Measurements from ENCODE around the gene UCHL3. TPM values are rescaled to one million over a fixed set of nuclear protein-coding genes. Genes with fewer than 3 reads are reported as not detected.

Gene UCHL3
- 53.3 TPM for polyA plus RNA-seq (2013, experiment 1 of 2)
- 52.0 TPM for polyA plus RNA-seq (2013, experiment 2 of 2)

DNA sequence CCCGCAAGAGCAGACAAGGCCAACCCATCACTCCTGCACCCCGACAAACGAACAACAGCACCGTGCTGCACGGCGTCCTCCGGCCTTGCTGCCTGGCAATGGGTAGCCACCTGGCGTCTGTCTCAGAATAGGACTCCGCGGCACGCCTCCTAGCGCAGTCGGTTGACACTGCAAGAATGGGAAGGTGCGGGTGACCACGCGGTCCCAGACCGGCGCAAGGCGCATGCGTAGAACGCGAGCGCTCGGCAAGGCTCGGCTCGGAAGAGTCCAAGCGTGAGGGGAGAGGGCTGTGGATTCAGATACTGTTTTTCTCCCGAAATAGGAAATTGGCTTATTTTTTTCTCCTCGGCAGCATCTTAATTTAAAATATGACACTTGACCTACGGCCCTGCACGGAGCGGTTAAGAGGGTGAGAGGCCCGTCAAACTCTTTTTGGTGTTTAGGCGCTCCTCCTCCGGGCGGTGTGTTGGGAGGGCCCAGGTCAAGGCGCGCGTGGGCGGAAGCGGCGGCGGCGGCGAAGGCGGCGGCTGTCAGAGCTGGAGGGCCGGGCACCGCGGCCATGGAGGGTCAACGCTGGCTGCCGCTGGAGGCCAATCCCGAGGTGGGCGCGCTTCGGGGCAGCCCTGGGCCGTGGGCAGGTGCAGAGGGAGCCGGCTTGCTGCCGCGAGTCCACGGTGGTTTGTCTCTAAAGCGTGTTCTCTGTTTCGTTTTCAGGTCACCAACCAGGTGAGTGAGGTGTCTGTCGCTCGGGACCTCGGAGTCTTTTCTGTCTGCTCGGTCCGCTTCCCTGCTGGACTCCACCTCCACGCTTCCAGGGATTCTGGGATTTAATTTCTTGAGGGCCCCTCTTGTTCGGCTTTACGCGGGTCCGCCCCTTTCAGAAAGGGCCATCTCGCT, at the start of gene UCHL3:
TSS of gene UCHL3 (plus strand) at position 530 of the 897 bp plus-strand sequence. CDS start at position 560, 30 bp downstream.
- Histone ChIP-seq H3K4me3 (ENCODE audit: low read length) (peak within 1 kb of the TSS; percentile 97), H3K9ac (ENCODE audit: low read depth, low read length) (peak within 1 kb of the TSS; percentile 99), H3K36me3 (ENCODE audit: insufficient read depth, low read length) (peaks cover 11% of the 10 kb centered on the region; the same call in 1 of the 2 replicates), H3K27me3 (ENCODE audit: insufficient read depth, low read length) (0 out of 2 replicates have a peak, but pooled peaks cover 3% of the 10 kb centered on the region), H3K27ac (ENCODE audit: low read depth, low read length) (peak within 1 kb of the TSS; percentile 93), H3K9me3 (ENCODE audit: insufficient read depth, low read depth, low read length) (no peaks in the 10 kb centered on the region), H3K4me1 (ENCODE audit: insufficient read depth, low read length) (peaks cover 6% of the 10 kb centered on the region; the same call in 1 of the 2 replicates)
- WGBS = under 1% methylated on average over 74 of the region's 74 CpGs

DNA sequence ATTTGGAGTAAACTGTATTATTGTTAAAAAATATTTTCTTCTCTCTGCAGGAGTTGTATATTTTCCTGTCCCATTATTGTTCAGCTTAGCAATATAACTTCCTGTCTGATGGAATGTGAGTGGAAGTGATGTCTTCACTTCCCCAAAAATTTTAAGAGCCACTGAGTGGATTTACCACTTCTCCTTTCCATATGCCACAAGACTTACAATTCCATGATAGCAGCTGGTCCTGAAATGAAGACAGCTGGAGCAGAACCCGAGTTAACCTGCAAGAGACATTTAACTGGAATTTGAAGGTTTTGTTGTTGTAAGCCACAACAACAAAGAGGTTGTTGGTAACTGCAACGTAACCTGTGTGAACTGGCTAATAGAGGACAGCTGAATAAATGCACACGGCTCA, 44.3 kb upstream of the UCHL3 start:
- Histone ChIP-seq H3K27me3 (ENCODE audit: insufficient read depth, low read length) (no peaks in the 10 kb centered on the region), H3K9me3 (ENCODE audit: insufficient read depth, low read depth, low read length) (no peaks in the 10 kb centered on the region), H3K27ac (ENCODE audit: low read depth, low read length) (no peak overlapping the region), H3K4me1 (ENCODE audit: insufficient read depth, low read length) (no peaks in the 10 kb centered on the region), H3K4me3 (ENCODE audit: low read length) (no peak overlapping the region), H3K9ac (ENCODE audit: low read depth, low read length) (no peak overlapping the region), H3K36me3 (ENCODE audit: insufficient read depth, low read length) (no peaks in the 10 kb centered on the region)
- 92% methylated on average over 3 of the region's 3 CpGs for WGBS

GRCh38 chr13:75506018-75506417, 43.6 kb upstream of the UCHL3 start:
- Histone ChIP-seq H3K27me3 (ENCODE audit: insufficient read depth, low read length) (no peaks in the 10 kb centered on the region), H3K9me3 (ENCODE audit: insufficient read depth, low read depth, low read length) (no peaks in the 10 kb centered on the region), H3K4me3 (ENCODE audit: low read length) (no peak overlapping the region), H3K9ac (ENCODE audit: low read depth, low read length) (no peak overlapping the region), H3K27ac (ENCODE audit: low read depth, low read length) (no peak overlapping the region), H3K4me1 (ENCODE audit: insufficient read depth, low read length) (no peaks in the 10 kb centered on the region), H3K36me3 (ENCODE audit: insufficient read depth, low read length) (no peaks in the 10 kb centered on the region)
- 92% methylated on average over 1 of the region's 1 CpG for WGBS

- H3K27me3 ChIP-seq (ENCODE audit: insufficient read depth, low read length) = no peaks in the 10 kb centered on the region
- no peak overlapping the region for H3K9ac ChIP-seq (ENCODE audit: low read depth, low read length)
- no peaks in the 10 kb centered on the region for H3K36me3 ChIP-seq (ENCODE audit: insufficient read depth, low read length)
- H3K27ac ChIP-seq (ENCODE audit: low read depth, low read length) = no peak overlapping the region
- no peaks in the 10 kb centered on the region for H3K4me1 ChIP-seq (ENCODE audit: insufficient read depth, low read length)
- no peak overlapping the region for H3K4me3 ChIP-seq (ENCODE audit: low read length)
- H3K9me3 ChIP-seq (ENCODE audit: insufficient read depth, low read depth, low read length) = no peaks in the 10 kb centered on the region
- 92% methylated on average over 9 of the region's 10 CpGs for WGBS
Observed at GRCh38 chr13:75507027-75508001, 42.3 kb upstream of the UCHL3 start.

- Histone ChIP-seq H3K27me3 (ENCODE audit: insufficient read depth, low read length) (no peaks in the 10 kb centered on the region), H3K9me3 (ENCODE audit: insufficient read depth, low read depth, low read length) (no peaks in the 10 kb centered on the region), H3K4me1 (ENCODE audit: insufficient read depth, low read length) (no peaks in the 10 kb centered on the region), H3K9ac (ENCODE audit: low read depth, low read length) (no peak overlapping the region), H3K4me3 (ENCODE audit: low read length) (no peak overlapping the region), H3K36me3 (ENCODE audit: insufficient read depth, low read length) (no peaks in the 10 kb centered on the region), H3K27ac (ENCODE audit: low read depth, low read length) (no peak overlapping the region)
- WGBS = 91% methylated on average over 6 of the region's 6 CpGs
Observed at GRCh38 chr13:75508002-75508548, 41.5 kb upstream of the UCHL3 start.

DNA sequence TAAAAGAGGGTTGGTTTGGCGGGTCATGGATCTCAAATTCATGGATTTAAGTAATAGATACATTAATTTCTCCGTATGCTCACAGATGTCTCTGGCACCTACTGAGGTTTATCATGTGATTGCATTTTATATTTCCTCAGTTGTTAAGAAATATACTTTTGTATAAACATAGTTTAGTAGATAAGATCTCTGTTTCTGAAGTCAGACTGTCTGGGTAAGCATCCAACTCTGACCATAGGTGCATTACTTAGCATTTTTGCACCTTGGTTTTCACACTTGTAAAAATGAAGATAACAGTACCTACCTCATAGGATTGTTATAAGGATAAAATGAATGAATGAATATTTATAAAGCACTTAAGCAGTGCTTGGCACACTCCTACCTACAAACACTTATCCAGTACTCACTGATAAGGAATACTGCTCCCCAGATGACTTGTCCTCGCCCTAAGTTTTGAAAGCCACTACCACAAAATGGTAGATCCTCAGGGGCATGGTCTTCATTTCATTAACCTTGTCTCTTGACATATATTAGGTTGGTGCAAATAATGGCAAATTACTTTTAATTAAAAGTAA, 38.5 kb upstream of the UCHL3 start:
- Histone ChIP-seq H3K9ac (ENCODE audit: low read depth, low read length) (no peak overlapping the region), H3K27ac (ENCODE audit: low read depth, low read length) (no peak overlapping the region), H3K4me1 (ENCODE audit: insufficient read depth, low read length) (no peaks in the 10 kb centered on the region), H3K9me3 (ENCODE audit: insufficient read depth, low read depth, low read length) (no peaks in the 10 kb centered on the region), H3K27me3 (ENCODE audit: insufficient read depth, low read length) (no peaks in the 10 kb centered on the region), H3K36me3 (ENCODE audit: insufficient read depth, low read length) (no peaks in the 10 kb centered on the region), H3K4me3 (ENCODE audit: low read length) (no peak overlapping the region)
- WGBS = 84% methylated on average over 2 of the region's 3 CpGs

GRCh38 chr13:75512253-75512652, 37.3 kb upstream of the UCHL3 start:
- Histone ChIP-seq H3K9ac (ENCODE audit: low read depth, low read length) (no peak overlapping the region), H3K9me3 (ENCODE audit: insufficient read depth, low read depth, low read length) (no peaks in the 10 kb centered on the region), H3K4me1 (ENCODE audit: insufficient read depth, low read length) (no peaks in the 10 kb centered on the region), H3K4me3 (ENCODE audit: low read length) (no peak overlapping the region), H3K36me3 (ENCODE audit: insufficient read depth, low read length) (no peaks in the 10 kb centered on the region), H3K27me3 (ENCODE audit: insufficient read depth, low read length) (no peaks in the 10 kb centered on the region), H3K27ac (ENCODE audit: low read depth, low read length) (no peak overlapping the region)
- 95% methylated on average over 2 of the region's 3 CpGs for WGBS

DNA sequence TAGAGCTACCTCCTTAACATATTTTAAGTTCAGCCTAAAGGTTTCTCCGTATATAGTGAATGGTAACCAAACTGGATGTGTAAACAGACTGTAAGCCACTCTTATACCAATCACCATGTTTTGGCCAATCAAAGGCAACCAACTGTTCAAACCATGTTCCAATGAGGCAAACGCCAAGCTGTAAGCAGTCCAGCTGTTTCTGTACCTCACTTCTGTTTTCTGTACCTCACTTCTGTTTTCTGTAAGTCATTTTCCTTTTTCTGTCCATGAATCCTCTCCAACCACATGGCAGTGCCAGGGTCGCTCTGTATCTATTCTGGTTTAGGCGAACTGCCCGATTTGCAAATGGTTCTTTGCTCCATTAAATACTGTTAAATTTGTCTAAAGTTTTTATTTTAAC, 36.3 kb upstream of the UCHL3 start:
- no peak overlapping the region for H3K9ac ChIP-seq (ENCODE audit: low read depth, low read length)
- H3K4me3 ChIP-seq (ENCODE audit: low read length) = no peak overlapping the region
- 83% methylated on average over 3 of the region's 5 CpGs for WGBS
- no peak overlapping the region for H3K27ac ChIP-seq (ENCODE audit: low read depth, low read length)
- H3K9me3 ChIP-seq (ENCODE audit: insufficient read depth, low read depth, low read length) = 0 out of 2 replicates have a peak, but pooled peaks cover 6% of the 10 kb centered on the region
- no peaks in the 10 kb centered on the region for H3K27me3 ChIP-seq (ENCODE audit: insufficient read depth, low read length)
- no peaks in the 10 kb centered on the region for H3K4me1 ChIP-seq (ENCODE audit: insufficient read depth, low read length)
- H3K36me3 ChIP-seq (ENCODE audit: insufficient read depth, low read length) = no peaks in the 10 kb centered on the region

DNA sequence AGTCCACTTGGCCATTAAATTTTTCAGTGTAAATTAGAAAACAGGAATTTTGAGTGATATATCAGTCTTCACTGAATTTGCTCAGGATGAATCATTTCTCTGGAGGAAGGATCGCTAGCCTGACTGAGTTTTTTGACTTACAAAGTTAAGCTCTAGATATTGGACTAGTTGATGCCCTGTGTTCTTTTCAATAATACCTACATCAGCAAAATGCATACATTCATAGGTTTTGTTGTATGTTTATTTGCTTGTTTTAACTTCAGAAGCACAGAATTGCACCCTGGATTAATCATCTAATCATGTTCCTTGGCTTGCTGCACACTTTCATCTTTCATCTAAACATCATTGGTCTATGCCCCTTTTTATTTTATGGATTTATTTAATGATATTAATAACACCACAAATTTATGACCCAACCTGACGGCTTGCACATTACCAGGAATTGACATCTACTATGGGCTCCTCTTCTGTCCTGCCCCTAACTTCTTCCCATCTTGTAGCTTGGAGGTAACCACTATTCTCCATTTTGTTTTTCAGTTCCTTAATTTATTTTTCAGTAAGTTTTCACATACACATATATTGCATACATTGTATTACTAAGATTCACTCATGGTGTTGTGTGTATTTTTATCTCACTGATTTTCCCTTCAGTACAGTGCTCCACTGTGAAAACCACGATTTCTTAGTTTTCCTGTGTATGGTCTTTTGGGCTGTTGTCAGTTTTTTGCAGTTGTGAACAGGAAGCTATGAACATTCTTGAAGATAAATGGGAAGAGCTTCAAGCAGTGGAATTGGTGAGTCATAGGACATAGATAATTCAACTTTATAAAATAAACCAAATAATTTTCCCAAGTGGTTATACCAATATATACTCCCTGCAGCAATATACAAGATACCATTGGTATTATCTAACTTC, 35.3 kb upstream of the UCHL3 start:
- no peak overlapping the region for H3K27ac ChIP-seq (ENCODE audit: low read depth, low read length)
- no peaks in the 10 kb centered on the region for H3K36me3 ChIP-seq (ENCODE audit: insufficient read depth, low read length)
- H3K9ac ChIP-seq (ENCODE audit: low read depth, low read length) = no peak overlapping the region
- no peaks in the 10 kb centered on the region for H3K27me3 ChIP-seq (ENCODE audit: insufficient read depth, low read length)
- H3K4me3 ChIP-seq (ENCODE audit: low read length) = no peak overlapping the region
- no peaks in the 10 kb centered on the region for H3K4me1 ChIP-seq (ENCODE audit: insufficient read depth, low read length)
- 87% methylated on average over 3 of the region's 3 CpGs for WGBS
- H3K9me3 ChIP-seq (ENCODE audit: insufficient read depth, low read depth, low read length) = 0 out of 2 replicates have a peak, but pooled peaks cover 8% of the 10 kb centered on the region
